ENCODE results near the gene AGBL5. TPM values are rescaled to one million over a fixed set of nuclear protein-coding genes. Genes with fewer than 3 reads are reported as not detected.

Gene AGBL5
- total RNA-seq, 4 donors from 2014 or later: 4.9 to 6.2 (median 5.7) TPM

DNA sequence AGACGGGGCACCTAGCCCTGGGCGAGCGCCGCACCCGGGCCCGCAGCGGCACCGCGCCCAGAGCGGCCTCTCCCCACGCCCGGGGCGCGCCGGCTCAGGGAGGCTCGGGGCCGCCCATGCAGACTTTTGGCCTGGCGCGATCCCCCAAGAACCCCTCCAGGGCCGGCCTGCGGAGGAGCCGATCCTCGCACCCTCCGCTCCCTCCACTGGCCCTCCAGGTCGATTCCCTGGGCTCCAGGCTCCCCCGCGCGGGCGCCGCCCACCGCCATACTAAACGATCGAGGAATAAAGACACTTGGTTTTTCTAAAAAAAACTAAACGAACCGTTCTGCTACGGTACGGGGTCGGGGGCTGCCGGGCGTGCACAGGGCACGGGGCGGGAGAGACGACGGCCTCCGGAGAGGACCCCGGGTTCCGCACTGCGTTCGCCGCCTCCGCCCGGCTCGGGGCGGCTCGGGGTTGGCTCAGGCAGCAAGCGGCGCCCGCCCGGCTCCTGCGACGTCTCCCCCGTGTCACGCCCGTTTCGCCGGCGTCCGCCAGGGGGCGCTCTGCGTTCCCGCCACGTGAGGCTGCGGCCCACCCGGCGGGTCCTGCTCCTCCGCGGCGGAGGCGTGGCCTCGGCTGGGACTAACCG is 34.7 kb downstream of the AGBL5 start:
- peaks cover 26 to 41% of the 10 kb centered on the region in 2 donors for H3K4me1 ChIP-seq
- TF ChIP-seq, protein P1, sequence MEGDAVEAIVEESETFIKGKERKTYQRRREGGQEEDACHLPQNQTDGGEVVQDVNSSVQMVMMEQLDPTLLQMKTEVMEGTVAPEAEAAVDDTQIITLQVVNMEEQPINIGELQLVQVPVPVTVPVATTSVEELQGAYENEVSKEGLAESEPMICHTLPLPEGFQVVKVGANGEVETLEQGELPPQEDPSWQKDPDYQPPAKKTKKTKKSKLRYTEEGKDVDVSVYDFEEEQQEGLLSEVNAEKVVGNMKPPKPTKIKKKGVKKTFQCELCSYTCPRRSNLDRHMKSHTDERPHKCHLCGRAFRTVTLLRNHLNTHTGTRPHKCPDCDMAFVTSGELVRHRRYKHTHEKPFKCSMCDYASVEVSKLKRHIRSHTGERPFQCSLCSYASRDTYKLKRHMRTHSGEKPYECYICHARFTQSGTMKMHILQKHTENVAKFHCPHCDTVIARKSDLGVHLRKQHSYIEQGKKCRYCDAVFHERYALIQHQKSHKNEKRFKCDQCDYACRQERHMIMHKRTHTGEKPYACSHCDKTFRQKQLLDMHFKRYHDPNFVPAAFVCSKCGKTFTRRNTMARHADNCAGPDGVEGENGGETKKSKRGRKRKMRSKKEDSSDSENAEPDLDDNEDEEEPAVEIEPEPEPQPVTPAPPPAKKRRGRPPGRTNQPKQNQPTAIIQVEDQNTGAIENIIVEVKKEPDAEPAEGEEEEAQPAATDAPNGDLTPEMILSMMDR (IDR thresholded peaks at IDR 0.05 in 4 of 5, conservative IDR thresholded peaks at IDR 0.05 in 1 of 5): peak; percentile 77 to 99 (median 98)
- TF ChIP-seq POLR2A (IDR thresholded peaks at IDR 0.05): peak; percentile 74 to 89
- H3K27ac ChIP-seq: peak overlapping the region; percentile 88 to 97 (median 94)
- H3K36me3 ChIP-seq: no peaks in the 10 kb centered on the region
- peak; percentile 84 to 87 for ATAC-seq
- H3K9me3 ChIP-seq: no peaks in the 10 kb centered on the region
- peak overlapping the region; percentile 70 to 95 (median 86) for H3K4me3 ChIP-seq
- intact Hi-C loops (cut with DNase I; ENCODE audit: low total_unique reads) (loop anchor here (1.0 to 10.0 kb wide), 5 partner anchors 15 to 289 kb away; partner anchors contain the start of genes ATRAID, EIF2B4, OST4 and SLC5A6), in situ Hi-C loops (cut with MboI; ENCODE audit: low sequenced_read_pairs in 4 of 4) (loop anchor here (5.0 to 10.0 kb wide), 3 partner anchors 51 to 121 kb away; partner anchors contain the start of genes TMEM214 (in 3 of the 4) and MAPRE3 (in 1 of the 4))
- no peaks in the 10 kb centered on the region for H3K27me3 ChIP-seq
- DNase-seq: peak; percentile 88 to 93

DNA sequence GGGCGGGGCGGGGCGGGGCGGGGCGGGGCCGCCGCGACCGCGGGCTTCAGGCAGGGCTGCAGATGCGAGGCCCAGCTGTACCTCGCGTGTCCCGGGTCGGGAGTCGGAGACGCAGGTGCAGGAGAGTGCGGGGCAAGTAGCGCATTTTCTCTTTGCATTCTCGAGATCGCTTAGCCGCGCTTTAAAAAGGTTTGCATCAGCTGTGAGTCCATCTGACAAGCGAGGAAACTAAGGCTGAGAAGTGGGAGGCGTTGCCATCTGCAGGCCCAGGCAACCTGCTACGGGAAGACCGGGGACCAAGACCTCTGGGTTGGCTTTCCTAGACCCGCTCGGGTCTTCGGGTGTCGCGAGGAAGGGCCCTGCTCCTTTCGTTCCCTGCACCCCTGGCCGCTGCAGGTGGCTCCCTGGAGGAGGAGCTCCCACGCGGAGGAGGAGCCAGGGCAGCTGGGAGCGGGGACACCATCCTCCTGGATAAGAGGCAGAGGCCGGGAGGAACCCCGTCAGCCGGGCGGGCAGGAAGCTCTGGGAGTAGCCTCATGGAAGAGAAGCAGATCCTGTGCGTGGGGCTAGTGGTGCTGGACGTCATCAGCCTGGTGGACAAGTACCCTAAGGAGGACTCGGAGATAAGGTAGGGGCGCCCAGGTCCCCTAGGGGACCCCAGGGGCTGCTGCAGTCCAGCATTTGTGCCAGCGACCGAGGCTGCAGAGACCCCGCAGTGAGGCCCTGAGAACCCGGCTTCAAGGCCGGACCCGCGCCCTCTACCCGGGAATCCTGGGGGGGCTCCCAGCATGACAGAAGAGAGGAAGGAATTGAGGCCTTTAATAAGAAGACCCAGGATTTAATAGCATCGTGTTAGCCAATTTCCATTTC is 35.5 kb downstream of the AGBL5 start, which contains the start of gene KHK:
Gene KHK, plus strand, starts transcription at position 49 of the 870 bp plus-strand sequence. Its CDS starts 488 bp downstream, at position 537.
- ATAC-seq (no peak), DNase-seq (peak in 1 of 2 donors; percentile 41)
- Histone ChIP-seq H3K27me3 (no peaks in the 10 kb centered on the region), H3K4me1 (peaks cover 19 to 34% of the 10 kb centered on the region in 2 donors), H3K36me3 (no peaks in the 10 kb centered on the region), H3K9me3 (no peaks in the 10 kb centered on the region), H3K27ac (peak within 1 kb of the TSS; percentile 88 to 97 (median 94)), H3K4me3 (peak within 1 kb of the TSS; percentile 70 to 95 (median 86))
- TF ChIP-seq POLR2A (IDR thresholded peaks at IDR 0.05): no peak
- TF ChIP-seq, protein P1 (IDR thresholded peaks at IDR 0.05 in 4 of 5, conservative IDR thresholded peaks at IDR 0.05 in 1 of 5): no peak
- intact Hi-C loops (cut with DNase I; ENCODE audit: low total_unique reads): loop anchor here (1.0 to 10.0 kb wide), 5 partner anchors 16 to 288 kb away; partner anchors contain the start of genes ATRAID, EIF2B4, OST4 and SLC5A6
- in situ Hi-C loops (cut with MboI; ENCODE audit: low sequenced_read_pairs in 4 of 4): loop anchor here (5.0 to 10.0 kb wide), 3 partner anchors 52 to 122 kb away; partner anchors contain the start of genes TMEM214 (in 3 of the 4) and MAPRE3 (in 1 of the 4)

DNA sequence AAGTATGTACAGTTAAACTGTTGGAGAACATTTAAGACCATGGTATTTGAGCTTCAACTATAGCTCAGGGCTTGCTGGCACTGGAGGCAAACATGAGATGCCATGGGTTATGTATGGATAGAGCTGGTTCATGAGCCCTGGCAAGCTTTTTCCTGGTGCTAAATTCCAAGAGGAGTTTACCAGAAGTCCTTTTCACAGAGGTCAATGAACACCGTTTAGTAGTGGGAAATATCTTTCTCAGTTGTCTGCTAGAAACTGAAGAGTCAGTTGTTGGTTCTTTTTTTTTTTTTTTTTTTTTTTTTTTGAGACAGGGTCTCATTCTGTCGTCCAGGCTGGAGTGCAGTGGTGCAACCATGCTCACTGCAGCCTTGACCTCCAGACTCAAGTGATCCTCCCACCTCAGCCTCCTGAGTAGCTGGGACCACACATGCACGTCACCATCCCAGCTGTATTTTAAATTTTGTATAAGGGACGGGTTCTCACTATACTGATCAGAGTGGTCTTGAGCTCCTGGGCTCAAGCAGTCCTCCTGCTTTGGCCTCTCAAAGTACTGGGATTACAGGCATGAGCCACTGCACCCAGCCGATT is 36.4 kb downstream of the AGBL5 start:
- TF ChIP-seq POLR2A (IDR thresholded peaks at IDR 0.05): no peak
- TF ChIP-seq, protein P1 (IDR thresholded peaks at IDR 0.05 in 4 of 5, conservative IDR thresholded peaks at IDR 0.05 in 1 of 5): no peak
- no peak for ATAC-seq
- DNase-seq: no peak
- Histone ChIP-seq H3K27me3 (no peaks in the 10 kb centered on the region), H3K9me3 (no peaks in the 10 kb centered on the region), H3K4me3 (no peak overlapping the region), H3K27ac (no peak overlapping the region), H3K36me3 (no peaks in the 10 kb centered on the region), H3K4me1 (peaks cover 13 to 24% of the 10 kb centered on the region in 2 donors)
- intact Hi-C loops (cut with DNase I; ENCODE audit: low total_unique reads): loop anchor here (5.0 to 10.0 kb wide), 2 partner anchors 56 to 287 kb away; partner anchors contain the start of genes EIF2B4, SNX17 and TMEM214
- in situ Hi-C loops (cut with MboI; ENCODE audit: low sequenced_read_pairs in 4 of 4): loop anchor here (5.0 to 10.0 kb wide), 3 partner anchors 53 to 123 kb away; partner anchors contain the start of genes TMEM214 (in 3 of the 4) and MAPRE3 (in 1 of the 4)

DNA sequence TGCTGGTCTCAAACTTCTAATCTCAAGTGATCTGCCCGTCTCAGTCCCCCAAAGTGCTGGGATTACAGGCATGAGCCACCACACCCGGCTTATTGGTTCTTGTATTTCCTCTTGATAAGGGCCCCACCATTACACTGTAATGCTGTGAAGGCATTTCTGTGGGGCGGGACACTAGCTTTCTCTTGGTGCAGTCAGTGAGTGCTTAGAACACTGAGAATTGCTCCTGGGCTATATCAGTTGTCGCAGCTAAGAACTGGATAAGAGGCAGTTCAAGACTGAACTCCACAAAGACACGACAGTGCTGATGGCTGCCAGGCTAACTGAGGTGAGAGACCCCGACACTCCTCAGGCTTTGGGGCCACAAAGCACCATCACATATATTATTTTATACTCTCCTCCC is 37.2 kb downstream of the AGBL5 start:
- no peak for DNase-seq
- Histone ChIP-seq H3K27me3 (no peaks in the 10 kb centered on the region), H3K36me3 (no peaks in the 10 kb centered on the region), H3K4me3 (no peak overlapping the region), H3K9me3 (no peaks in the 10 kb centered on the region), H3K27ac (no peak overlapping the region), H3K4me1 (peaks cover 13 to 22% of the 10 kb centered on the region in 2 donors)
- ATAC-seq: no peak
- intact Hi-C loops (cut with DNase I; ENCODE audit: low total_unique reads) (loop anchor here (5.0 to 10.0 kb wide), 2 partner anchors 56 to 286 kb away; partner anchors contain the start of genes EIF2B4, SNX17 and TMEM214), in situ Hi-C loops (cut with MboI; ENCODE audit: low sequenced_read_pairs in 4 of 4) (loop anchor here (5.0 to 10.0 kb wide), 3 partner anchors 54 to 124 kb away; partner anchors contain the start of genes TMEM214 (in 3 of the 4) and MAPRE3 (in 1 of the 4))
- no peak for TF ChIP-seq POLR2A (IDR thresholded peaks at IDR 0.05)
- TF ChIP-seq, protein P1 (IDR thresholded peaks at IDR 0.05 in 4 of 5, conservative IDR thresholded peaks at IDR 0.05 in 1 of 5): no peak

Measured in gastrocnemius medialis (tissue), 4 donors.